ENCODE data around the gene SLC37A1.
"Not testable (repeated sequence)": the region's sequence is repeated elsewhere in the genome, so short reads cannot be mapped to it uniquely, and the experiment has no call there.

Gene SLC37A1

GRCh38 chr21:42513151-42513984 is at the start of gene SLC37A1:
SLC37A1 (plus strand) TSS chr21:42513852; CDS start chr21:42518455, 4,603 bp downstream.
- no peak for DNase-seq

- DNase-seq = peak; percentile 83
These were observed 49.7 kb upstream of the SLC37A1 start for GRCh38 chr21:42463861-42464515.

GRCh38 chr21:42465008-42465802 is 48.4 kb upstream of the SLC37A1 start:
- no peak for DNase-seq

- no peak for DNase-seq
These were observed 47.9 kb upstream of the SLC37A1 start for GRCh38 chr21:42465803-42466127.

DNA sequence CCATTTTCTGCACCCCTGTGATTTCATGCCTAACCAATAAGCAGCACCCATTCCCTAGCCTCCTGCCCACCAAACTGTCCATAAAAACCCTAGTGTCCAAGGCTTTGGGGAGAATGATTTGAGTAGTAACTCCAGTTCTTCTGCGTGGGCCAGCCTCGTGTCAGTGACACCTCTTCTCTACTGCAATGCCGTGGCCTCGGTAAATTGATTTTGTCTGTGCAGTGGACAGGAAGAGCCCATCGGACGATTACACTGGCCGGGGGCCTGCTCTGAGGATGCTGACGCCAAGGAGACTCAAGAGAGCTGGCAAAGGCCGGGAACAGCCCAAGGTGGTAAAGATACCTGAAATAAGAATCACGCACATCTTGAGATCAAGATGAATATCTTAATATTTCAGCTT is 47.0 kb upstream of the SLC37A1 start:
- DNase-seq = no peak

DNA sequence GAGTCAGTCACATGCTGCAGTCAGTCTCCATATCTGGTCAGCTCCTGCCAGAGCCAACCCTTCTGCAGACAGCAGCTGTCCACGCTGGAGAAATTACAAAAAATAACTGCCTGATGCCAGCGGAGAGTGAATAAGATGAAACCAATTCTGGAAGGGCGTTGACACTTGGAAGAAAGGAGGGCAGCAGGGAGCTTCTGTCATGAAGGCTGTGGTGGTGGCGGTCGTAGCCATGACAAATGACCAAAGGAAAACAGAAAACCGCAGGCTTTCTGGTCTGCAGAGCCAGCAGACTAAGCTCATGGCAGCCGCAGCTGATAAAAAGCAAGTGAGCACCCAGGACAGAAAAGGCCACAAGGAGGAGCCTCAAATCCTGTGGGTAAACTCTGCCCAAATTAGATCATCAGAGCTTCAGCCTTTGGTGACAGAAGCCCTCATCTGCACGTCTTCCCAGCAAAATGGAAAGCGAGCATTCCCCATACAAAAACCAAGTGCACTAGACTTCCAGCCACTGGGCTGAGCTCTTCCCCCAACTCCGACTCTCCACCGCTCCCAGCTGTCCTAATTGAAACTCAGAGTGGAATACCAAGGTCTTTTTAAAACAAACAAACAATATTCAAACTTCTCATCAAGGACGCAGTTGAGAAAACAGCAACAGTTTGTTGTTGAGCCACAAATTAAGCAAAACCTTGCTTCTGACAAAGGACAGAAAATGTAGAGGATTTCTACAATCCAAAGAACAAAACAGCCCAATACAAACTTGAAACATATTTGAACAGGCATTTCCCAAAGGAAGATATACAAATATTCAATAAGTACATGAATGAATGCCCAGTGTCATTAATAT is 46.3 kb upstream of the SLC37A1 start:
- DNase-seq = no peak

- no peak for DNase-seq
These were observed 45.0 kb upstream of the SLC37A1 start for GRCh38 chr21:42468491-42469131.

GRCh38 chr21:42469272-42469671 is 44.4 kb upstream of the SLC37A1 start:
- DNase-seq = no peak

DNA sequence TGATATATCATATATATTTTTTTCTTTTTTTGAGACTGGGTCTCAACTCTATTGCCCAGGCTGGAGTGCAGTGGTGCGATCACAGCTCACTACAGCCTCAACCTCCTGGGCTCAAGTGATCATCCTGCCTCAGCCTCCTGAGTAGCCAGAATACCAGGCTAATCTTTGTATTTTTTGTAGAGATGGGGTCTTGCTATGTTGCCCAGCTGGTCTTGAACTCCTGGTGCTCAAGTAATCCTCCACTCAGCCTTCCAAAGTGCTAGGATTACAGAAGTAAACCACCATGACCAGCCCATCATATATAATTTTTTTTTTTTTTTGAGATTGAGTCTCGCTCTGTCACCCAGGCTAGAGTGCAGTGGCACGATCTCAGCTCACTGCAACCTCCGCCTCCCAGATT is 43.9 kb upstream of the SLC37A1 start:
- DNase-seq = not testable (repeated sequence)

DNA sequence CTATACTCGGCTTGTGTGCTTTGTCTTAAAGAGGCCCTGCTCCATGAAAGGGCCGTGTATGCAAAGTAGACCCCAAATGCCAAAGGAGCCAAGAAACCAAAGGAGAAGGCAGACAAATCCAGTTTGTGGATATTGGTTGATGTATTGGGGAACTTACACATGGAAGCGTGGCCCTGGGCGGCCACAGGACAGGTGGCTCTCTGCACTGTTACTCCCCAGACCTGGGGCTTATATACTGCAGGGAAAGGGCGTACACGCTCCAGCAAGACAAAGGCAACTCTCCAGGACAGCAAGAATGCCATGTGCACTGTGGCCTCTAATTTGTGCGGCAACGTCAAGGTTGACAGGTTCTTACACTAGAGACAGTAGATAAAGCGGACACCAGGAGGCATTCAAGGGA is 42.4 kb upstream of the SLC37A1 start:
- DNase-seq = no peak

GRCh38 chr21:42471716-42472330 is 41.8 kb upstream of the SLC37A1 start:
- no peak for DNase-seq

DNA sequence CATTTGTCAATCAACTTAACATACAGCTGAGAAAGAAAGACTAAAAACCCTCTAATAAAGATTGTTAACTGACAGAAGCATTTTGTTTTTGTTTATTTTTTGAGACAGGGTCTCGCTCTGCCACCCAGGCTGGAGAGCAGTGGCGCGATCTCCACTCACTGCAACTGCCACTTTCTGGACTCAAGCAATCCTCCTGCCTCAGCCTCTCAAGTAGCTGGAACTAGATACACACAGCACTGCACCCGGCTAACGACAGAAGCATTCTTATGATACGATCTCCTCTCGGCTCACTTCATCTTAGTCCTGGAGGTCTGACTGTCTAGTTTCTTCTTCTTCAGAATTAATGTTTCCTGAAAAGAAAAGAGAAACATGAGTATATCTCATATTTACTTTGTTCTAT is 41.1 kb upstream of the SLC37A1 start:
- DNase-seq = no peak

GRCh38 chr21:42473498-42474042 is 40.1 kb upstream of the SLC37A1 start:
- DNase-seq = no peak

DNA sequence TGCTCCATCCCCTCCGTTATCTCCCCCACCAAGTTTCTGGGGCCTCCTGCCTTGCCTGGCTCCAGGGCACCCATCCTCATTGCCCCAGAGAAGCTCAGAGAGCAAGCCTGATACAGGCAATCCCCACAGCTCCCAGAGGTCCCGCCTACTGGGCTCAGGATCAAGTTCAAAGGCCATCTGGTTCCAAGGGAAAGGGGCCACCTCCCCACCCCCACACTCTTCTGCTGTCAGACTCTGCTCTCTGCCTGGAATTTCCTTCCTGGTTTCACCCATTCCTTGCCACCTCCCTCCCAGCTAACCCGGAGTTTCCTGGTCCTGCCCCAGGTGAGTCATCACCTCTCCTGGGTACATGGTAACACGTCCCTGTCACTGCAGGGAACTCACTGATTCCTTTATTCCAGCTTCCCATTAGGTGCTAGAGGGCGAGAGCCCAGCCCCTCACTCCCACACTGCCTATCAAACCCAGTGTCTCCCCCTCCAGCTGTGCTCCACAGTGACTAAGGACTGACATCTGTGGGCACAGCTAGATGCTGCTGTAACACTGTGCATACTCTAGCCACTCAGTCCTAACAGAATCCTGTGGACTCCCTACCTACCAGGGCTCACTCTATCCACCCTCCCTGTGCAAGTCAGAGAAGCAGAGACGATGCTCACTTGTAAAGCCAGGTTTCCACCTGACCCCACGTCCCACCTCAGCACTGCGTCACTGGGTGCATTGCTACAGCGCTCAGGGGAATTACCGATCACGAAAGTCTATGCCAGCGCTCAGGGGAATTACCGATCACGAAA is 39.4 kb upstream of the SLC37A1 start:
- no peak for DNase-seq

- DNase-seq = no peak
These were observed 38.6 kb upstream of the SLC37A1 start for GRCh38 chr21:42475036-42475435.

GRCh38 chr21:42475526-42476387 is 37.9 kb upstream of the SLC37A1 start:
- no peak for DNase-seq

DNA sequence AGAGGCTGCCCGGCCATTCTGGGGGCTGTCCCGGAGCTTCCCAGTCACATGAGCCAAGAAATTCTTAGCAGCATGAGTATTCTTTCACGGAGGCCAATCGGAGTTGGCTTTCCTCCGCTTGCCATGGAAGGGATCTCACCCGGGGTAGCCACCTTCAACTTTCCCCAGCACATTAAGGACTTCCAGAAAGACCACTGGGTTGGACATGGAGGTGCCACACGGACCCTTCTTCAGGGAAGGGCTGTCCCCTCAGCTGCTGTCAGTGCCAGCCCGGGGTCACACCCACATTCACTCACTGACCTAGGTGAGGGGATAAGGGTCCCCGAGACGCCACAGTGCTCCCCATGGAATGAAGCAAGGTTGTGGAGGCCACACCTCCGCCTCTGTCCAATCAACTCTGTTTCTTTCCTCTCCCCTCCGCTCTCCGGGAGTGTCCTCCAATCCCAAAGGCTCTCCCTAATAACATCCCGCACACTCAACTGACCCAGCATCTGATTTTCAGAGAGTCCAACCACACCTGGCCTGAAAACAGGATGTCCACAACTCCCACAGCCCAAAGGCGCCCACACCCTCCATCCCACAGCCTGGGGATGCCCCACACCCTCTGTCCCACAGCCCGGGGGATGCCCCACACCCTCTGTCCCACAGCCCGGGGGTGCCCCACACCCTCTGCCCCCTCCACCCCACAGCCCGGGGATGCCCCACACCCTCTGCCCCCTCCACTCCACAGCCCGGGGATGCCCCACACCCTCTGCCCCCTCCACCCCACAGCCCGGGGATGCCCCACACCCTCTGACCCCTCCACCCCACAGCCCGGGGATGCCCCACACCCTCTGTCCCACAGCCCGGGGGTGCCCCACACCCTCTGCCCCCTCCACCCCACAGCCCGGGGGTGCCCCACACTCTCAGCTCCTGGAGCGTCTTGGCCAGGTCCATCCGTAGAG is 37.0 kb upstream of the SLC37A1 start:
- no peak for DNase-seq

GRCh38 chr21:42478504-42478903 is 35.1 kb upstream of the SLC37A1 start:
- no peak for DNase-seq

All from CD4-positive, alpha-beta T cell treated with Interleukin-4 for 4 hours (primary cell).